BLaER1 (cell line): ENCODE measurements around the gene MAPK8IP2.
A peak's percentile ranks its signal among the peaks of the same experiment; 100 is the strongest.

Source experiments
- H3K27ac ChIP-seq: shearing (Covaris generic); formaldehyde crosslinking; 2 replicates; pipeline ENCODE4 v1.8.1; 2022
- H3K27me3 ChIP-seq: shearing (Covaris generic); formaldehyde crosslinking; 2 replicates; pipeline ENCODE4 v1.8.1; 2022
- H3K36me3 ChIP-seq: shearing (Covaris generic); formaldehyde crosslinking; 2 replicates; pipeline ENCODE4 v1.8.1; 2022
- H3K4me1 ChIP-seq: shearing (Covaris generic); formaldehyde crosslinking; 2 replicates; pipeline ENCODE4 v1.8.1; 2022
- H3K4me2 ChIP-seq: shearing (Covaris generic); formaldehyde crosslinking; 2 replicates; pipeline ENCODE4 v1.8.1; 2022
- H3K4me3 ChIP-seq: shearing (Covaris generic); formaldehyde crosslinking; 2 replicates; pipeline ENCODE4 v1.8.1; 2022
- H3K9ac ChIP-seq: shearing (Covaris generic); formaldehyde crosslinking; 2 replicates; pipeline ENCODE4 v1.8.1; 2022
- H3K9me3 ChIP-seq: shearing (Covaris generic); formaldehyde crosslinking; 2 replicates; pipeline ENCODE4 v1.8.1; 2022
- H4K20me1 ChIP-seq: shearing (Covaris generic); formaldehyde crosslinking; 2 replicates; pipeline ENCODE4 v1.8.1; 2022
- Cebpa-rat ChIP-seq: shearing (Covaris generic); IDR thresholded peaks from 2 replicates; pipeline ENCODE4 v1.8.1; 2022

Gene MAPK8IP2

GRCh38 chr22:50597097-50597496 is 3.5 kb upstream of the MAPK8IP2 start:
- Histone ChIP-seq H3K27ac (no peak overlapping the region), H3K9me3 (no peaks in the 10 kb centered on the region), H3K36me3 (no peaks in the 10 kb centered on the region), H4K20me1 (peaks cover 27% of the 10 kb centered on the region), H3K4me2 (no peak overlapping the region), H3K27me3 (peaks cover 40% of the 10 kb centered on the region), H3K9ac (no peak overlapping the region), H3K4me1 (no peaks in the 10 kb centered on the region), H3K4me3 (no peak overlapping the region)
- TF ChIP-seq Cebpa-rat: no peak

GRCh38 chr22:50599816-50600455 is 657 bp upstream of the MAPK8IP2 start:
- H4K20me1 ChIP-seq: peaks cover 42% of the 10 kb centered on the region
- H3K4me1 ChIP-seq: no peaks in the 10 kb centered on the region
- TF ChIP-seq Cebpa-rat: no peak
- H3K9me3 ChIP-seq: no peaks in the 10 kb centered on the region
- H3K9ac ChIP-seq: no peak overlapping the region
- peaks cover 69% of the 10 kb centered on the region for H3K27me3 ChIP-seq
- no peaks in the 10 kb centered on the region for H3K36me3 ChIP-seq
- H3K4me2 ChIP-seq: peak overlapping the region; percentile 44; the same call in 1 of the 2 replicates
- no peak overlapping the region for H3K27ac ChIP-seq
- H3K4me3 ChIP-seq: no peak overlapping the region

- peaks cover 48% of the 10 kb centered on the region for H4K20me1 ChIP-seq
- no peak overlapping the region for H3K9ac ChIP-seq
- no peaks in the 10 kb centered on the region for H3K36me3 ChIP-seq
- no peaks in the 10 kb centered on the region for H3K9me3 ChIP-seq
- H3K4me2 ChIP-seq: no peak overlapping the region
- TF ChIP-seq Cebpa-rat: no peak
- H3K4me1 ChIP-seq: peaks cover 9% of the 10 kb centered on the region; the same call in 1 of the 2 replicates
- H3K4me3 ChIP-seq: no peak overlapping the region
- H3K27me3 ChIP-seq: peaks cover 80% of the 10 kb centered on the region
- no peak overlapping the region for H3K27ac ChIP-seq
These were observed 525 bp downstream of the MAPK8IP2 start for GRCh38 chr22:50600967-50601668.

GRCh38 chr22:50601669-50602337 is 1.2 kb downstream of the MAPK8IP2 start:
- Histone ChIP-seq H3K27ac (no peak overlapping the region), H3K9ac (no peak overlapping the region), H3K36me3 (no peaks in the 10 kb centered on the region), H3K4me2 (no peak overlapping the region), H3K4me3 (no peak overlapping the region), H3K9me3 (no peaks in the 10 kb centered on the region), H4K20me1 (peaks cover 48% of the 10 kb centered on the region), H3K4me1 (peaks cover 9% of the 10 kb centered on the region; the same call in 1 of the 2 replicates), H3K27me3 (peaks cover 82% of the 10 kb centered on the region)
- TF ChIP-seq Cebpa-rat: no peak

- no peaks in the 10 kb centered on the region for H3K36me3 ChIP-seq
These were observed 1.7 kb downstream of the MAPK8IP2 start for GRCh38 chr22:50602338-50602700.

GRCh38 chr22:50603511-50604255 is 3.1 kb downstream of the MAPK8IP2 start:
- Histone ChIP-seq H3K4me2 (no peak overlapping the region), H3K27ac (no peak overlapping the region), H3K9ac (no peak overlapping the region), H3K36me3 (no peaks in the 10 kb centered on the region), H3K4me3 (no peak overlapping the region), H4K20me1 (peaks cover 41% of the 10 kb centered on the region), H3K4me1 (peaks cover 9% of the 10 kb centered on the region; the same call in 1 of the 2 replicates), H3K27me3 (peaks cover 82% of the 10 kb centered on the region), H3K9me3 (no peaks in the 10 kb centered on the region)
- TF ChIP-seq Cebpa-rat: no peak

More at GRCh38 chr22:50602338-50602700, 1.7 kb downstream of the MAPK8IP2 start:
- peaks cover 87% of the 10 kb centered on the region for H3K27me3 ChIP-seq
- H3K9ac ChIP-seq: no peak overlapping the region
- H3K4me3 ChIP-seq: no peak overlapping the region
- H3K4me1 ChIP-seq: peaks cover 9% of the 10 kb centered on the region; the same call in 1 of the 2 replicates
- H3K9me3 ChIP-seq: no peaks in the 10 kb centered on the region
- H3K4me2 ChIP-seq: no peak overlapping the region
- H3K27ac ChIP-seq: no peak overlapping the region
- peaks cover 48% of the 10 kb centered on the region for H4K20me1 ChIP-seq
- no peak for TF ChIP-seq Cebpa-rat

GRCh38 chr22:50604256-50605001 is 3.8 kb downstream of the MAPK8IP2 start:
- peaks cover 9% of the 10 kb centered on the region; the same call in 1 of the 2 replicates for H3K4me1 ChIP-seq
- H3K9me3 ChIP-seq: no peaks in the 10 kb centered on the region
- H3K27me3 ChIP-seq: peaks cover 77% of the 10 kb centered on the region
- H4K20me1 ChIP-seq: peaks cover 35% of the 10 kb centered on the region
- H3K36me3 ChIP-seq: no peaks in the 10 kb centered on the region
- no peak overlapping the region for H3K9ac ChIP-seq
- no peak overlapping the region for H3K4me2 ChIP-seq
- TF ChIP-seq Cebpa-rat: no peak
- H3K4me3 ChIP-seq: no peak overlapping the region
- H3K27ac ChIP-seq: no peak overlapping the region

- Histone ChIP-seq H3K4me1 (peaks cover 9% of the 10 kb centered on the region; the same call in 1 of the 2 replicates), H4K20me1 (peaks cover 28% of the 10 kb centered on the region), H3K4me2 (peak overlapping the region; percentile 34; the same call in 1 of the 2 replicates), H3K27ac (no peak overlapping the region), H3K9me3 (no peaks in the 10 kb centered on the region), H3K9ac (no peak overlapping the region), H3K27me3 (peaks cover 71% of the 10 kb centered on the region), H3K36me3 (no peaks in the 10 kb centered on the region), H3K4me3 (no peak overlapping the region)
- TF ChIP-seq Cebpa-rat: no peak
These were observed 4.5 kb downstream of the MAPK8IP2 start for GRCh38 chr22:50605002-50605612.

GRCh38 chr22:50605613-50606074 is 5.1 kb downstream of the MAPK8IP2 start:
- TF ChIP-seq Cebpa-rat: no peak
- Histone ChIP-seq H3K4me2 (peak overlapping the region; percentile 34), H3K4me1 (peaks cover 9% of the 10 kb centered on the region; the same call in 1 of the 2 replicates), H3K27me3 (peaks cover 66% of the 10 kb centered on the region), H3K36me3 (no peaks in the 10 kb centered on the region), H3K27ac (no peak overlapping the region), H3K9me3 (no peaks in the 10 kb centered on the region), H3K9ac (no peak overlapping the region), H3K4me3 (no peak overlapping the region), H4K20me1 (peaks cover 27% of the 10 kb centered on the region)
